ENCODE data around the gene CD44.

CD44 gene

GRCh38 chr11:35237860-35238715 is 99.1 kb downstream of the CD44 start:
- peak; percentile 65 for DNase-seq (ENCODE audit: low read depth)

- no peak for DNase-seq (ENCODE audit: low read depth)
Measured at GRCh38 chr11:35238882-35239281, 99.9 kb downstream of the CD44 start.

- no peak for DNase-seq (ENCODE audit: low read depth)
Measured at GRCh38 chr11:35239471-35240075, 100.6 kb downstream of the CD44 start.

- DNase-seq (ENCODE audit: low read depth): no peak
Measured at GRCh38 chr11:35241083-35241482, 102.1 kb downstream of the CD44 start.

- DNase-seq (ENCODE audit: low read depth): no peak
Measured at GRCh38 chr11:35241531-35241930, 102.6 kb downstream of the CD44 start.

GRCh38 chr11:35242412-35243242 is 103.7 kb downstream of the CD44 start:
- DNase-seq (ENCODE audit: low read depth): no peak

- no peak for DNase-seq (ENCODE audit: low read depth)
Measured at GRCh38 chr11:35243774-35244173, 104.8 kb downstream of the CD44 start.

- no peak for DNase-seq (ENCODE audit: low read depth)
Measured at GRCh38 chr11:35245056-35245455, 106.1 kb downstream of the CD44 start.

GRCh38 chr11:35245786-35246185 is 106.8 kb downstream of the CD44 start:
- no peak for DNase-seq (ENCODE audit: low read depth)

- no peak for DNase-seq (ENCODE audit: low read depth)
Measured at GRCh38 chr11:35246745-35247144, 107.8 kb downstream of the CD44 start.

- DNase-seq (ENCODE audit: low read depth): no peak
Measured at GRCh38 chr11:35247428-35247827, 108.5 kb downstream of the CD44 start.

- DNase-seq (ENCODE audit: low read depth): no peak
Measured at GRCh38 chr11:35247863-35248262, 108.9 kb downstream of the CD44 start.

GRCh38 chr11:35248558-35249323 is 109.8 kb downstream of the CD44 start:
- DNase-seq (ENCODE audit: low read depth): no peak

GRCh38 chr11:35250192-35250591 is 111.2 kb downstream of the CD44 start:
- DNase-seq (ENCODE audit: low read depth): no peak

- no peak for DNase-seq (ENCODE audit: low read depth)
Measured at GRCh38 chr11:35250621-35251020, 111.7 kb downstream of the CD44 start.

GRCh38 chr11:35253237-35253636 is 114.3 kb downstream of the CD44 start:
- no peak for DNase-seq (ENCODE audit: low read depth)

- no peak for DNase-seq (ENCODE audit: low read depth)
Measured at GRCh38 chr11:35255514-35255913, 116.5 kb downstream of the CD44 start.

GRCh38 chr11:35256296-35256695 is 117.3 kb downstream of the CD44 start:
- DNase-seq (ENCODE audit: low read depth): no peak

- no peak for DNase-seq (ENCODE audit: low read depth)
Measured at GRCh38 chr11:35257281-35257680, 118.3 kb downstream of the CD44 start.

- DNase-seq (ENCODE audit: low read depth): no peak
Measured at GRCh38 chr11:35259529-35259928, 120.6 kb downstream of the CD44 start.

GRCh38 chr11:35260342-35260985 is 121.5 kb downstream of the CD44 start:
- peak; percentile 94 for DNase-seq (ENCODE audit: low read depth)

Data from iris pigment epithelial cell (primary cell).